Muscle of back (tissue), 11 donors: ENCODE data around the gene RBM38. TPM values are rescaled to one million over a fixed set of nuclear protein-coding genes. Genes with fewer than 3 reads are reported as not detected.
"Not testable (repeated sequence)": the region's sequence is repeated elsewhere in the genome, so short reads cannot be mapped to it uniquely, and the experiment has no call there.

Source experiments
- DNase-seq, 3 donors: peaks; one replicate each; pipeline versions ENCODE4 v3.0.0 to v3.0.0-alpha.2; 2013
- polyA plus RNA-seq, 10 donors: library from polyadenylated mRNA; unstranded; fragments of 120-200 nt; gene quantifications; one replicate each; pipeline ENCODE4 v1.2.1, GENCODE V29; 2013; ENCODE audit not compliant: insufficient read length in 10 of 10

The RBM38 gene
- polyA plus RNA-seq, 10 donors, result 36.3 to 68.7 (median 49.9) TPM

GRCh38 chr20:57415771-57416170, 24.6 kb downstream of the RBM38 start:
- no peak for DNase-seq

- DNase-seq, result no peak
These were observed 25.3 kb downstream of the RBM38 start for GRCh38 chr20:57416296-57417022.

- DNase-seq, result no peak
These were observed 26.0 kb downstream of the RBM38 start for GRCh38 chr20:57417051-57417689.

GRCh38 chr20:57417830-57418780, 26.9 kb downstream of the RBM38 start:
- DNase-seq, result no peak

GRCh38 chr20:57419479-57419878, 28.3 kb downstream of the RBM38 start:
- not testable (repeated sequence) for DNase-seq

- no peak for DNase-seq
These were observed 29.5 kb downstream of the RBM38 start for GRCh38 chr20:57420571-57421252.

GRCh38 chr20:57421253-57422220, 30.3 kb downstream of the RBM38 start:
- no peak for DNase-seq

GRCh38 chr20:57422254-57422653, 31.1 kb downstream of the RBM38 start:
- no peak for DNase-seq

GRCh38 chr20:57425150-57426013, 34.2 kb downstream of the RBM38 start:
- DNase-seq, result no peak

- DNase-seq, result no peak
These were observed 35.1 kb downstream of the RBM38 start for GRCh38 chr20:57426271-57426689.

GRCh38 chr20:57426831-57427230, 35.6 kb downstream of the RBM38 start:
- DNase-seq, result no peak

GRCh38 chr20:57428324-57429158, 37.3 kb downstream of the RBM38 start:
- peak in 1 of 3 donors; percentile 54 for DNase-seq

GRCh38 chr20:57429159-57429496, 37.9 kb downstream of the RBM38 start:
- DNase-seq, result no peak

GRCh38 chr20:57429580-57430200, 38.5 kb downstream of the RBM38 start:
- DNase-seq, result no peak

- DNase-seq, result not testable (repeated sequence)
These were observed 39.0 kb downstream of the RBM38 start for GRCh38 chr20:57430201-57430596.

GRCh38 chr20:57431539-57431835, 40.3 kb downstream of the RBM38 start:
- no peak for DNase-seq

GRCh38 chr20:57432480-57432861, 41.3 kb downstream of the RBM38 start:
- no peak for DNase-seq

GRCh38 chr20:57432862-57433491, 41.8 kb downstream of the RBM38 start:
- DNase-seq, result peak in 2 of 3 donors; percentile 30 to 61
